A673 (cell line): ENCODE measurements around the gene TM6SF1. TPM values are rescaled to one million over a fixed set of nuclear protein-coding genes. Genes with fewer than 3 reads are reported as not detected.

Source experiments
- BruUV-seq: library from RNA; stranded (reverse); fragments of 400-500 nt; replicated peaks from 2 replicates; lab custom pipeline; 2021; lab: Mats Ljungman, UMichigan
- CTCF ChIA-PET: fragments of 300-600 bp; sonication (Branson Sonifier 250); formaldehyde crosslinking; loops from one replicate; lab custom pipeline; 2022; ENCODE audit warnings: antibody characterized with exemption; lab: Charles Lee
- POLR2A ChIA-PET: fragments of 300-600 bp; sonication (Branson Sonifier 250); formaldehyde crosslinking; loops from one replicate; lab custom pipeline; 2022; ENCODE audit warnings: antibody characterized with exemption; ENCODE audit not compliant: low non-redundant PET; lab: Charles Lee
- DNase-seq: peaks from one replicate; pipeline ENCODE4 v3.0.0-alpha.2; 2015; ENCODE audit warnings: low spot score
- H3K27ac ChIP-seq: fragments of 200-600 bp; sonication (generic); 2 replicates; pipeline ENCODE4 v1.5.1; 2016; ENCODE audit warnings: mixed run types, low read depth, mild to moderate bottlenecking, mixed read lengths, antibody characterized with exemption, low read length; ENCODE audit not compliant: poor library complexity, severe bottlenecking
- H3K27me3 ChIP-seq: fragments of 200-600 bp; sonication (generic); replicated peaks from 2 replicates; pipeline ENCODE4 v1.6.1; 2017; ENCODE audit warnings: mixed run types, low read depth, mild to moderate bottlenecking, mixed read lengths, antibody characterized with exemption, low read length; ENCODE audit not compliant: insufficient read depth, poor library complexity
- H3K36me3 ChIP-seq: fragments of 200-600 bp; sonication (generic); 2 replicates; pipeline ENCODE4 v1.6.1; 2016; ENCODE audit warnings: mixed run types, mild to moderate bottlenecking, mixed read lengths, antibody characterized with exemption, low read length; ENCODE audit not compliant: insufficient read depth, poor library complexity, severe bottlenecking
- H3K4me1 ChIP-seq: fragments of 200-600 bp; sonication (generic); 2 replicates; pipeline ENCODE4 v1.6.1; 2017; ENCODE audit warnings: mixed run types, mild to moderate bottlenecking, mixed read lengths, antibody characterized with exemption, low read length; ENCODE audit not compliant: insufficient read depth, poor library complexity, severe bottlenecking
- H3K4me3 ChIP-seq: fragments of 200-600 bp; sonication (generic); 2 replicates; pipeline ENCODE4 v1.5.1; 2016; ENCODE audit warnings: low read depth, mixed run types, mild to moderate bottlenecking, mixed read lengths, low read length; ENCODE audit not compliant: poor library complexity, severe bottlenecking
- H3K9me3 ChIP-seq: fragments of 200-600 bp; sonication (generic); 2 replicates; pipeline ENCODE4 v1.6.1; 2016; ENCODE audit warnings: mixed run types, low read depth, mild to moderate bottlenecking, mixed read lengths, antibody characterized with exemption, low read length; ENCODE audit not compliant: poor library complexity, severe bottlenecking
- CTCF ChIP-seq: fragments of 300-800, 200-600 bp; sonication (generic); conservative IDR thresholded peaks from 2 replicates; pipeline ENCODE4 v1.5.1; 2017; ENCODE audit warnings: low read depth, mild to moderate bottlenecking, antibody characterized with exemption, low read length, moderate library complexity, mixed read lengths
- EZH2 ChIP-seq: fragments of 200-600 bp; sonication (generic); IDR thresholded peaks from 2 replicates; pipeline ENCODE4 v1.6.1; 2017; ENCODE audit warnings: borderline replicate concordance, low read depth, mild to moderate bottlenecking, mixed read lengths, antibody characterized with exemption, low read length; ENCODE audit not compliant: poor library complexity, severe bottlenecking
- intact Hi-C: fragments of 100-400 bp; cut with micrococcal nuclease; formaldehyde crosslinking; loops from one replicate; pipeline ENCODE4 v1.10.0; 2022; ENCODE audit not compliant: unreplicated experiment
- total RNA-seq: library from RNA; stranded (reverse); gene quantifications from 2 replicates; pipeline ENCODE4 v1.2.3, GENCODE V29; 2021

Gene TM6SF1
- total RNA-seq, 1 experiment from 2014 or later, result 1.8 TPM

- intact Hi-C loops, result no loop called here
- Histone ChIP-seq H3K36me3 (no peaks in the 10 kb centered on the region), H3K27me3 (peaks cover 23% of the 10 kb centered on the region), H3K9me3 (peaks cover 8% of the 10 kb centered on the region), H3K4me1 (no peaks in the 10 kb centered on the region), H3K4me3 (no peak overlapping the region), H3K27ac (no peak overlapping the region)
- TF ChIP-seq EZH2 (no peak), CTCF (no peak)
- BruUV-seq, result no TSS peak
- CTCF ChIA-PET, result no interaction called here
- no peak for DNase-seq
- POLR2A ChIA-PET, result no interaction called here
These were observed 7.3 kb upstream of the TM6SF1 start for GRCh38 chr15:83100097-83100646.

GRCh38 chr15:83102346-83102745, 5.1 kb upstream of the TM6SF1 start:
- no peaks in the 10 kb centered on the region for H3K4me1 ChIP-seq
- H3K27ac ChIP-seq, result no peak overlapping the region
- H3K27me3 ChIP-seq, result peaks cover 14% of the 10 kb centered on the region
- TF ChIP-seq CTCF (no peak), EZH2 (no peak)
- POLR2A ChIA-PET, result no interaction called here
- intact Hi-C loops, result no loop called here
- no TSS peak for BruUV-seq
- no peak overlapping the region for H3K4me3 ChIP-seq
- H3K9me3 ChIP-seq, result peaks cover 8% of the 10 kb centered on the region
- DNase-seq, result no peak
- CTCF ChIA-PET, result no interaction called here
- no peaks in the 10 kb centered on the region for H3K36me3 ChIP-seq

GRCh38 chr15:83104141-83104540, 3.3 kb upstream of the TM6SF1 start:
- intact Hi-C loops, result no loop called here
- CTCF ChIA-PET, result no interaction called here
- Histone ChIP-seq H3K36me3 (no peaks in the 10 kb centered on the region), H3K27me3 (peaks cover 8% of the 10 kb centered on the region), H3K27ac (no peak overlapping the region), H3K4me1 (peaks cover 10% of the 10 kb centered on the region), H3K4me3 (no peak overlapping the region), H3K9me3 (no peaks in the 10 kb centered on the region)
- no peak for DNase-seq
- TF ChIP-seq EZH2 (no peak), CTCF (no peak)
- POLR2A ChIA-PET, result no interaction called here
- no TSS peak for BruUV-seq
